ENCODE measurements around the gene ITGA2B. TPM values are rescaled to one million over a fixed set of nuclear protein-coding genes. Genes with fewer than 3 reads are reported as not detected.

The ITGA2B gene
- total and polyA plus RNA-seq, 2 of the 8 experiments (the other 6 are each of a cell fraction or from before 2014, with no cell fraction given): 6.9 to 12.3 TPM

GRCh38 chr17:44348234-44348987, 41.0 kb downstream of the ITGA2B start:
- H3K27me3 ChIP-seq (replicated peaks in 1 of 4; ENCODE audit: control insufficient read depth in 3 of 4, extremely low read depth in 1 of 4, insufficient read depth in 3 of 4, low read length in 3 of 4): no peaks in the 10 kb centered on the region; a peak in 4 of 7 replicates

More at GRCh38 chr17:44348234-44348987, 41.0 kb downstream of the ITGA2B start:
- Histone ChIP-seq H3K9me3 (ENCODE audit: insufficient read depth in 2 of 2, low read depth in 1 of 2, low read length in 1 of 2) (no peaks in the 10 kb centered on the region), H3K4me3 (ENCODE audit: extremely low read depth in 1 of 4, insufficient read depth in 2 of 4, low read depth in 3 of 4, low read length in 4 of 4) (no peak overlapping the region), H2AK5ac (ENCODE audit: low read depth, low read length) (0 out of 2 replicates have a peak overlapping the region, but pooled peaks have one; percentile 15), H3K4me2 (ENCODE audit: insufficient read depth in 1 of 2, low read depth in 2 of 2, low read length in 2 of 2) (no peak overlapping the region), H3K36me3 (ENCODE audit: control insufficient read depth in 2 of 4, insufficient read depth in 4 of 4, low read length in 3 of 4) (peaks cover 0 to 3% (median under 1%) of the 10 kb centered on the region in 4 experiments; a peak in 3 of 8 replicates), H2BK12ac (ENCODE audit: low read depth, low read length) (no peak overlapping the region), H2BK20ac (ENCODE audit: low read length) (no peak overlapping the region), H2AFZ (ENCODE audit: low read length) (no peak overlapping the region), H4K5ac (ENCODE audit: insufficient read length, low read depth, low read length) (no peak overlapping the region), H2BK120ac (replicated peaks; ENCODE audit: low read depth, low read length) (no peak overlapping the region), H3K4ac (replicated peaks; ENCODE audit: insufficient read length, low read depth, low read length) (peak overlapping the region; percentile 5), H2BK15ac (ENCODE audit: low read length) (no peak overlapping the region), H4K91ac (replicated peaks; ENCODE audit: insufficient read length, low read length) (no peak overlapping the region), H4K8ac (ENCODE audit: extremely low read depth, insufficient read depth, low read length) (0 out of 2 replicates have a peak overlapping the region, but pooled peaks have one; percentile 18), H3K79me1 (ENCODE audit: low read depth, low read length) (no peaks in the 10 kb centered on the region), H3K4me1 (replicated peaks in 1 of 4; ENCODE audit: control insufficient read depth in 3 of 4, insufficient read depth in 4 of 4, low read length in 3 of 4) (peaks cover 0 to 7% (median 5%) of the 10 kb centered on the region in 4 experiments; a peak in 4 of 7 replicates), H3K9ac (replicated peaks in 1 of 4; ENCODE audit: extremely low read depth in 1 of 4, low read depth in 3 of 4, low read length in 3 of 4) (no peak overlapping the region), H3K27ac (ENCODE audit: low read depth, low read length) (no peak overlapping the region), H3K18ac (ENCODE audit: extremely low read depth, low read length) (no peak overlapping the region), H2BK5ac (ENCODE audit: low read depth, low read length) (no peak overlapping the region; the same call in 1 of the 2 replicates), H3K23me2 (ENCODE audit: low read depth, low read length) (peaks cover 4% of the 10 kb centered on the region; the same call in 1 of the 2 replicates), H4K20me1 (replicated peaks in 1 of 2; ENCODE audit: control insufficient read depth in 1 of 2, insufficient read depth in 2 of 2, low read length in 2 of 2) (peaks cover 4 to 22% of the 10 kb centered on the region in 2 experiments), H3K56ac (replicated peaks; ENCODE audit: insufficient read length, low read depth, low read length) (no peak overlapping the region), H3K23ac (ENCODE audit: insufficient read length) (no peak overlapping the region), H3K14ac (ENCODE audit: insufficient read length) (no peak overlapping the region), H3K79me2 (ENCODE audit: control insufficient read depth in 1 of 2, insufficient read depth in 2 of 2, low read length in 2 of 2) (peaks cover 0 to 3% of the 10 kb centered on the region in 2 experiments; a peak in 1 of 4 replicates)
- CTCF ChIA-PET (ENCODE audit: partially characterized antibody): interaction anchor here (0.6 to 5.6 kb wide), 7 partner anchors 15 to 847 kb away, joined by 3 to 62 read pairs (median 3); no protein-coding TSS in a partner anchor
- POLR2A ChIA-PET (ENCODE audit: partially characterized antibody): interaction anchor here (0.8 kb wide), 1 partner anchor 23 kb away, joined by 3 read pairs; no protein-coding TSS in a partner anchor
- no peak for FAIRE-seq
- TF ChIP-seq CHD1 (IDR thresholded peaks at IDR 0.05; ENCODE audit: low read depth, low read length): no peak
- no peak for TF ChIP-seq TAF7 (optimal IDR thresholded peaks at IDR 0.05; ENCODE audit: borderline replicate concordance, low read depth, low read length)
- TF ChIP-seq SRF (IDR thresholded peaks at IDR 0.05; ENCODE audit: low read depth, low read length): no peak
- no peak for DNase-seq (ENCODE audit: low read depth in 1 of 2, low spot score in 2 of 2)
- WGBS, 2 experiments (ENCODE audit: extremely low coverage in 1 of 2, insufficient coverage in 1 of 2, insufficient read length in 1 of 2, insufficient replicate concordance in 2 of 2, low coverage in 1 of 2, low lambda C conversion rate in 2 of 2, missing lambda C conversion rate in 1 of 2): 95% methylated on average over 9 of the region's 9 CpGs; no CpG with 5 or more reads in 1 of the 2 experiments
